Ishikawa (cell line): ENCODE results near the gene TMEFF2.

ENCODE experiments used
- CREB1 ChIP-seq: IDR thresholded peaks from 2 replicates; pipeline ENCODE4 v1.6.1; 2012; ENCODE audit warnings: low read depth
- TAF1 ChIP-seq: IDR thresholded peaks from 2 replicates; pipeline ENCODE4 v1.6.1; 2012; ENCODE audit warnings: low read depth, mild to moderate bottlenecking
- USF1 ChIP-seq: IDR thresholded peaks from 2 replicates; pipeline ENCODE4 v1.6.1; 2012
- ZBTB7A ChIP-seq: IDR thresholded peaks from 2 replicates; pipeline ENCODE4 v1.6.1; 2012; ENCODE audit warnings: low read depth

DNA sequence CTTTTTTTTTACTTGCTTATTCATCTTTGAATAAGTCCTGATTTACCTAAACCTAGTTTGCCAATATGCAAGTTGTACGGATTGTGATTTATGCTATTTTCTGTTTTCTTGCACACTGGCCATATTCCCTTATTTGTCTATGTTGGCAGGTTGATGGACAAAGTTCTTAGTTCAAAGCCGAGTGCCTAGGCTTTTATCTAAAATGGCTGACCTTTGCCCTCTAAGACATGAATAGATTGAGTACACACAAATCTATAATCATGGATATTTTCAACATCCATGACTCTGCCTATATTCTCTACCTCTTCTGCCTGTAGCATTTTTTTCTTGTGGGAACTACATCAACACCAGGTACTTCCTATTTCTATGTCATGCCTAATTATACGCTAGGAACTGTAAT lies 171.7 kb downstream of the TMEFF2 start:
- TF ChIP-seq USF1 (no peak), TAF1 (no peak), CREB1 (no peak), ZBTB7A (no peak)
